CD4-positive, alpha-beta memory T cell (primary cell): ENCODE measurements around the gene MAP6. TPM values are rescaled to one million over a fixed set of nuclear protein-coding genes. Genes with fewer than 3 reads are reported as not detected.

Source experiments
- CTCF ChIA-PET: fragments of 350-600 bp; sonication (Branson Sonifier 250); formaldehyde crosslinking; loops from one replicate; lab custom pipeline; 2021; ENCODE audit warnings: inconsistent platforms; ENCODE audit not compliant: partially characterized antibody; lab: Charles Lee
- POLR2A ChIA-PET: fragments of 350-600 bp; sonication (Branson Sonifier 250); formaldehyde crosslinking; loops from one replicate; lab custom pipeline; 2021; ENCODE audit not compliant: partially characterized antibody; lab: Charles Lee
- DNase-seq, 5 donors: peaks; one replicate each; pipeline versions ENCODE4 v3.0.0 to v3.0.0-alpha.2; 2020 to 2022; ENCODE audit warnings: mixed read lengths in 1 of 5
- H3K27ac ChIP-seq: one replicate; pipeline ENCODE4 v1.7.0; 2013; ENCODE audit warnings: low read depth, low read length
- H3K27me3 ChIP-seq: 2 replicates; pipeline ENCODE4 v1.7.0; 2013; ENCODE audit warnings: mild to moderate bottlenecking, low read length, moderate library complexity; ENCODE audit not compliant: insufficient read depth
- H3K36me3 ChIP-seq: 2 replicates; pipeline ENCODE4 v1.7.0; 2013; ENCODE audit warnings: mild to moderate bottlenecking, low read length, moderate library complexity; ENCODE audit not compliant: insufficient read depth
- H3K4me1 ChIP-seq: 2 replicates; pipeline ENCODE4 v1.7.0; 2013; ENCODE audit warnings: mild to moderate bottlenecking, low read length, moderate library complexity; ENCODE audit not compliant: insufficient read depth
- H3K4me3 ChIP-seq, 2 donors: one replicate each; pipeline ENCODE4 v1.7.0; 2013; ENCODE audit warnings: low read length in 2 of 2, mild to moderate bottlenecking in 1 of 2
- H3K9me3 ChIP-seq, 2 donors: one replicate each; pipeline ENCODE4 v1.7.0; 2013; ENCODE audit warnings: low read length in 2 of 2, control low read depth in 1 of 2; ENCODE audit not compliant: control insufficient read depth in 1 of 2
- H3K27ac Mint-ChIP-seq, 7 donors: one replicate each; pipeline ENCODE4 v1.8.0; 2020 to 2021; ENCODE audit warnings: mixed read lengths in 7 of 7, mild to moderate bottlenecking in 6 of 7, inconsistent platforms in 3 of 7, moderate library complexity in 3 of 7
- H3K27me3 Mint-ChIP-seq, 2 donors: one replicate each; pipeline ENCODE4 v1.8.0; 2020 to 2021; ENCODE audit warnings: mixed read lengths in 2 of 2
- H3K36me3 Mint-ChIP-seq, 2 donors: one replicate each; pipeline ENCODE4 v1.8.0; 2020 to 2021; ENCODE audit warnings: mixed read lengths in 2 of 2, inconsistent platforms in 1 of 2, mild to moderate bottlenecking in 1 of 2
- H3K4me1 Mint-ChIP-seq, 4 donors: one replicate each; pipeline ENCODE4 v1.8.0; 2020 to 2021; ENCODE audit warnings: mixed read lengths in 4 of 4, mild to moderate bottlenecking in 1 of 4
- H3K4me3 Mint-ChIP-seq, 8 donors: one replicate each; pipeline ENCODE4 v1.8.0; 2020 to 2021; ENCODE audit warnings: mixed read lengths in 8 of 8, mild to moderate bottlenecking in 7 of 8, moderate library complexity in 6 of 8, inconsistent platforms in 3 of 8
- H3K9me3 Mint-ChIP-seq, 8 donors: one replicate each; pipeline ENCODE4 v1.8.0; 2020 to 2021; ENCODE audit warnings: mixed read lengths in 8 of 8, mild to moderate bottlenecking in 5 of 8, inconsistent platforms in 3 of 8, moderate library complexity in 1 of 8
- intact Hi-C: fragments of 100-400 bp; cut with micrococcal nuclease; formaldehyde crosslinking; loops from one replicate; pipeline ENCODE4 v1.15.1; 2023
- polyA plus RNA-seq, 2 donors: library from polyadenylated mRNA; unstranded; fragments of 300-500 nt; fragmentation: Illumina TruSeq; gene quantifications; one replicate each; pipeline ENCODE4 v1.2.3, GENCODE V29; 2021
- total RNA-seq, 2 experiments: library from RNA; stranded (reverse); gene quantifications; one replicate each; pipeline ENCODE4 v1.2.3, GENCODE V29; 2021

The MAP6 gene
- total and polyA plus RNA-seq, 4 experiments from 2014 or later = not detected

GRCh38 chr11:75642402-75643113 lies 26.3 kb downstream of the MAP6 start:
- Mint-ChIP-seq H3K9me3 (no peaks in the 10 kb centered on the region), H3K4me1 (no peaks in the 10 kb centered on the region), H3K4me3 (no peak overlapping the region), H3K27me3 (peaks cover 7 to 10% of the 10 kb centered on the region in 2 donors), H3K36me3 (no peaks in the 10 kb centered on the region), H3K27ac (no peak overlapping the region)
- Histone ChIP-seq H3K36me3 (no peaks in the 10 kb centered on the region), H3K27me3 (no peaks in the 10 kb centered on the region), H3K27ac (no peak overlapping the region), H3K4me1 (no peaks in the 10 kb centered on the region), H3K4me3 (no peak overlapping the region), H3K9me3 (no peaks in the 10 kb centered on the region)
- no peak for DNase-seq
- POLR2A ChIA-PET = no interaction called here
- intact Hi-C loops = no loop called here
- CTCF ChIA-PET = no interaction called here

- Mint-ChIP-seq H3K4me3 (no peak overlapping the region), H3K27ac (no peak overlapping the region), H3K9me3 (no peaks in the 10 kb centered on the region), H3K36me3 (no peaks in the 10 kb centered on the region), H3K4me1 (no peaks in the 10 kb centered on the region), H3K27me3 (peaks cover 18 to 25% of the 10 kb centered on the region in 2 donors)
- intact Hi-C loops = no loop called here
- DNase-seq = no peak
- H3K4me3 ChIP-seq = no peak overlapping the region
- H3K36me3 ChIP-seq = no peaks in the 10 kb centered on the region
- no peaks in the 10 kb centered on the region for H3K9me3 ChIP-seq
- H3K27me3 ChIP-seq = no peaks in the 10 kb centered on the region
- ChIA-PET POLR2A (no interaction called here), CTCF (no interaction called here)
- no peaks in the 10 kb centered on the region for H3K4me1 ChIP-seq
- H3K27ac ChIP-seq = no peak overlapping the region
Observed at GRCh38 chr11:75639762-75640181, 29.1 kb downstream of the MAP6 start.

GRCh38 chr11:75637998-75638397 lies 30.8 kb downstream of the MAP6 start:
- Mint-ChIP-seq H3K27me3 (peaks cover 28 to 34% of the 10 kb centered on the region in 2 donors), H3K4me3 (no peak overlapping the region), H3K4me1 (no peaks in the 10 kb centered on the region), H3K36me3 (no peaks in the 10 kb centered on the region), H3K27ac (no peak overlapping the region), H3K9me3 (no peaks in the 10 kb centered on the region)
- ChIA-PET CTCF (no interaction called here), POLR2A (no interaction called here)
- intact Hi-C loops = no loop called here
- Histone ChIP-seq H3K27ac (no peak overlapping the region), H3K4me1 (no peaks in the 10 kb centered on the region), H3K36me3 (no peaks in the 10 kb centered on the region), H3K4me3 (no peak overlapping the region), H3K27me3 (no peaks in the 10 kb centered on the region), H3K9me3 (no peaks in the 10 kb centered on the region)
- DNase-seq = no peak

GRCh38 chr11:75635066-75635862 lies 33.6 kb downstream of the MAP6 start:
- Histone ChIP-seq H3K9me3 (no peaks in the 10 kb centered on the region), H3K27ac (no peak overlapping the region), H3K4me3 (no peak overlapping the region), H3K36me3 (no peaks in the 10 kb centered on the region), H3K27me3 (no peaks in the 10 kb centered on the region), H3K4me1 (no peaks in the 10 kb centered on the region)
- Mint-ChIP-seq H3K27me3 (peaks cover 36 to 50% of the 10 kb centered on the region in 2 donors), H3K9me3 (peaks cover 0 to 2% (median 0%) of the 10 kb centered on the region in 8 donors), H3K27ac (no peak overlapping the region), H3K36me3 (no peaks in the 10 kb centered on the region), H3K4me3 (no peak overlapping the region), H3K4me1 (no peaks in the 10 kb centered on the region)
- POLR2A ChIA-PET = no interaction called here
- intact Hi-C loops = no loop called here
- CTCF ChIA-PET = no interaction called here
- no peak for DNase-seq

- Histone ChIP-seq H3K4me3 (no peak overlapping the region), H3K36me3 (no peaks in the 10 kb centered on the region), H3K4me1 (no peaks in the 10 kb centered on the region), H3K27ac (no peak overlapping the region), H3K27me3 (no peaks in the 10 kb centered on the region), H3K9me3 (no peaks in the 10 kb centered on the region)
- CTCF ChIA-PET = no interaction called here
- intact Hi-C loops = no loop called here
- H3K4me1 Mint-ChIP-seq = no peaks in the 10 kb centered on the region
- H3K27me3 Mint-ChIP-seq = peaks cover 39 to 54% of the 10 kb centered on the region in 2 donors
- POLR2A ChIA-PET = no interaction called here
- H3K27ac Mint-ChIP-seq = no peak overlapping the region
- no peaks in the 10 kb centered on the region for H3K36me3 Mint-ChIP-seq
- DNase-seq = no peak
- H3K4me3 Mint-ChIP-seq = no peak overlapping the region
- H3K9me3 Mint-ChIP-seq = peaks cover 0 to 2% (median 0%) of the 10 kb centered on the region in 8 donors
Observed at GRCh38 chr11:75633409-75634066, 35.3 kb downstream of the MAP6 start.

- ChIA-PET CTCF (no interaction called here), POLR2A (no interaction called here)
- no peaks in the 10 kb centered on the region for H3K27me3 ChIP-seq
- Mint-ChIP-seq H3K27me3 (peaks cover 36 to 57% of the 10 kb centered on the region in 2 donors), H3K4me1 (no peaks in the 10 kb centered on the region), H3K4me3 (no peak overlapping the region), H3K36me3 (no peaks in the 10 kb centered on the region), H3K9me3 (peaks cover 0 to 2% (median 0%) of the 10 kb centered on the region in 8 donors), H3K27ac (no peak overlapping the region)
- no peak for DNase-seq
- H3K4me3 ChIP-seq = no peak overlapping the region
- no peaks in the 10 kb centered on the region for H3K4me1 ChIP-seq
- H3K27ac ChIP-seq = no peak overlapping the region
- intact Hi-C loops = no loop called here
- H3K36me3 ChIP-seq = no peaks in the 10 kb centered on the region
- no peaks in the 10 kb centered on the region for H3K9me3 ChIP-seq
Observed at GRCh38 chr11:75632962-75633361, 35.9 kb downstream of the MAP6 start.

GRCh38 chr11:75632450-75632849 lies 36.4 kb downstream of the MAP6 start:
- Mint-ChIP-seq H3K9me3 (peaks cover 0 to 2% (median 0%) of the 10 kb centered on the region in 8 donors), H3K36me3 (no peaks in the 10 kb centered on the region), H3K27me3 (peaks cover 36 to 61% of the 10 kb centered on the region in 2 donors), H3K4me3 (no peak overlapping the region), H3K4me1 (no peaks in the 10 kb centered on the region), H3K27ac (no peak overlapping the region)
- no peak overlapping the region for H3K27ac ChIP-seq
- H3K4me1 ChIP-seq = no peaks in the 10 kb centered on the region
- ChIA-PET CTCF (no interaction called here), POLR2A (no interaction called here)
- no peaks in the 10 kb centered on the region for H3K27me3 ChIP-seq
- H3K9me3 ChIP-seq = no peaks in the 10 kb centered on the region
- no peaks in the 10 kb centered on the region for H3K36me3 ChIP-seq
- intact Hi-C loops = no loop called here
- no peak overlapping the region for H3K4me3 ChIP-seq
- DNase-seq = no peak
